ENCODE measurements around the gene TRIM41.

GRCh38 chr5:181260720-181261319 is 37.7 kb downstream of the TRIM41 start, which contains the start of gene TRIM52:
- peak in 3 of 5 experiments; percentile 14 to 45 (median 15) for TF ChIP-seq CTCF (IDR thresholded peaks at IDR 0.05)
- TF ChIP-seq POLR2A (IDR thresholded peaks at IDR 0.05): peak; percentile 96
- peak; percentile 97 to 98 (median 98) for TF ChIP-seq POLR2AphosphoS5 (IDR thresholded peaks at IDR 0.05)
- TF ChIP-seq EP300 (IDR thresholded peaks at IDR 0.05; ENCODE audit: low read depth): no peak

All from transverse colon (tissue), 4 donors.